ENCODE results near the gene SLC26A11. TPM values are rescaled to one million over a fixed set of nuclear protein-coding genes. Genes with fewer than 3 reads are reported as not detected.

Gene SLC26A11
- total and polyA plus RNA-seq, 7 donors, result 2.3 to 14.5 (median 9.3) TPM

DNA sequence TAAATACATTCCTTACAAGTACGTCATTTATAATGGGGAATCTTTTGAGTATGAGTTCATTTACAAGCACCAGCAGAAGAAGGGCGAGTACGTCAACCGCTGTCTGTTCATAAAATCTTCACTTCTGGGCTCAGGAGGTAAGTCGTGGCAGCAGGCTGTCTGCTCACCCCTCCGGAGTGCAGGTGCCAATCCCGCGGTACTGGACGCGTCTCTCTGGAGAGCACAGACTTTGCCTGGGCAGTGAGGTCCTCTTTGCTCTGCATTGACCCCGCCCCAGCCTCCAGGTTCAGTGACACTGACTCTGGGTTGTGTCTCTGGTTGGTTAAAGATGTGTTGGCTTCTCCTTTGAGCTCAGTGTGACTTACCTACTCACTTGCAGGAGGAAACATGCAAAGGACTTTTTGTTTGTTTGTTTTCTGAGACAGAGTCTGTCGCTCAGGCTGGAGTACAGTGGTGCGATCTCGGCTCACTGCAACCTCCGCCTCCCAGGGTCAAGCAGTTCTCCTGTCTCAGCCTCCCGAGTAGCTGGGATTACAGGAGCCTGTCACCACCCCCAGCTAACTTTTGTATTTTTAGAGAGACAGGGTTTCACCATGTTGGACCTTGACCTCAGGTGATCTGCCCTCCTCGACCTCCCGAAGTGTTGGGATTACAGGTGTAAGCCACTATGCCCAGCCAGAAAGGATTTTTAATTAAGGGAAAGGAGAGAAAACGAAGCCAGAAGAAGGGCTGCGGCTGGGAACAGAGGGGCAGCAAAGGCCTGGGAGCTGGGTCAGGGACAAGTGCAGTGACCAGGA lies 71.7 kb downstream of the SLC26A11 start:
- H3K36me3 ChIP-seq, result peaks cover 50 to 98% (median 81%) of the 10 kb centered on the region in 4 donors
- no peaks in the 10 kb centered on the region for H3K27me3 ChIP-seq
- H3K4me1 ChIP-seq, result no peaks in the 10 kb centered on the region
- H3K27ac ChIP-seq, result no peak overlapping the region
- no peaks in the 10 kb centered on the region for H3K9me3 ChIP-seq
- 95 to 96% methylated on average over 20 of the region's 20 CpGs for WGBS, 2 donors
- intact Hi-C loops (cut with DNase I), result no loop called here
- no peak for DNase-seq
- TF ChIP-seq POLR2AphosphoS5 (IDR thresholded peaks at IDR 0.05) (no peak), EP300 (IDR thresholded peaks at IDR 0.05) (no peak), POLR2A (IDR thresholded peaks at IDR 0.05) (no peak)
- TF ChIP-seq, protein P1, sequence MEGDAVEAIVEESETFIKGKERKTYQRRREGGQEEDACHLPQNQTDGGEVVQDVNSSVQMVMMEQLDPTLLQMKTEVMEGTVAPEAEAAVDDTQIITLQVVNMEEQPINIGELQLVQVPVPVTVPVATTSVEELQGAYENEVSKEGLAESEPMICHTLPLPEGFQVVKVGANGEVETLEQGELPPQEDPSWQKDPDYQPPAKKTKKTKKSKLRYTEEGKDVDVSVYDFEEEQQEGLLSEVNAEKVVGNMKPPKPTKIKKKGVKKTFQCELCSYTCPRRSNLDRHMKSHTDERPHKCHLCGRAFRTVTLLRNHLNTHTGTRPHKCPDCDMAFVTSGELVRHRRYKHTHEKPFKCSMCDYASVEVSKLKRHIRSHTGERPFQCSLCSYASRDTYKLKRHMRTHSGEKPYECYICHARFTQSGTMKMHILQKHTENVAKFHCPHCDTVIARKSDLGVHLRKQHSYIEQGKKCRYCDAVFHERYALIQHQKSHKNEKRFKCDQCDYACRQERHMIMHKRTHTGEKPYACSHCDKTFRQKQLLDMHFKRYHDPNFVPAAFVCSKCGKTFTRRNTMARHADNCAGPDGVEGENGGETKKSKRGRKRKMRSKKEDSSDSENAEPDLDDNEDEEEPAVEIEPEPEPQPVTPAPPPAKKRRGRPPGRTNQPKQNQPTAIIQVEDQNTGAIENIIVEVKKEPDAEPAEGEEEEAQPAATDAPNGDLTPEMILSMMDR (IDR thresholded peaks at IDR 0.05), result no peak
- no peak overlapping the region for H3K4me3 ChIP-seq

DNA sequence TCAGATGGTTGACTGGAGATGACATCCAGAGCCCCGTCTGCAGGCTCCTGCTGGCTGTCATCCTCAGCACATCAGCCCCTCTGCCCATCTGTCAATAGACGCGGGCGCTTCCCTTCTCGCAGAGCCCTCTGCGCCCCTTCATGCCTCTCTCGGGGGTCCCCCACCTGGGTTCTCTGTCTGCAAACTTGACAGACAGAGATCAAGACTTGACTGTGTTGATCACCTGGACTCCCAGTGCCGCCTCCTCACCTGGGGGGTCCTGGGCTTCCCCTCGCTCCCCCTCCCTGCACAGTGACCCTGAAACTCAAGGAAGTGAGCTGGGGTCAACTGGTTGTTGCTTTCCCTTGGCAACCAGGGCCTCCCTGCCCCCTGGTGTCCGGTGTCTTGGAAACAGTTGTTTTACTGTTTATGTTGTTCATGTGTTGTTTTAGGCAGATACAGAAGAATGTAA lies 72.3 kb downstream of the SLC26A11 start:
- H3K9me3 ChIP-seq, result no peaks in the 10 kb centered on the region
- H3K4me1 ChIP-seq, result no peaks in the 10 kb centered on the region
- peaks cover 53 to 100% (median 86%) of the 10 kb centered on the region in 4 donors for H3K36me3 ChIP-seq
- H3K27me3 ChIP-seq, result no peaks in the 10 kb centered on the region
- intact Hi-C loops (cut with DNase I), result no loop called here
- H3K4me3 ChIP-seq, result no peak overlapping the region
- DNase-seq, result no peak
- no peak overlapping the region for H3K27ac ChIP-seq
- TF ChIP-seq POLR2AphosphoS5 (IDR thresholded peaks at IDR 0.05) (no peak), POLR2A (IDR thresholded peaks at IDR 0.05) (no peak), EP300 (IDR thresholded peaks at IDR 0.05) (no peak)
- TF ChIP-seq, protein P1 (IDR thresholded peaks at IDR 0.05), result no peak
- 95% methylated on average over 10 of the region's 10 CpGs for WGBS, 2 donors

DNA sequence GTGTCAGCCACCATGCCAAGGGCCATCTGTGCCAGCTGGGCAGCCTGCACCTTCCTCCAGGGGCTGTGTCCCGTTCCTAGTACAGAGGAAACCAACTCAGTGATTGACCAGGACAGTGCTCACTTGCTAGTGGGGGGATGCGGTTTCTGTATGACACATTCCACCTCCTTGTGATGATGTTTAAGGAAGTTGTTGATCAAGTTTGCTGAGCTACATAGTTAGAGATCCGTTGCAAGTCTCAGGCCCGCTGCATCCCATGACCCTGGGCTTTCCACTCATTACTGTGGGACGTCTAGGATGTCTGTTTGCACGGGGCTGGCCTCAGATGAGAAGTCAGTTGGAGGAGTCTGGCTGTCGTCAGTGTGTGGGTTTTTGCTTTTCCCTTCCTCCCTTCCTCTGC lies 74.0 kb downstream of the SLC26A11 start:
- Histone ChIP-seq H3K4me1 (no peaks in the 10 kb centered on the region), H3K36me3 (peaks cover 48 to 100% (median 87%) of the 10 kb centered on the region in 4 donors), H3K9me3 (no peaks in the 10 kb centered on the region), H3K27ac (no peak overlapping the region), H3K4me3 (no peak overlapping the region), H3K27me3 (no peaks in the 10 kb centered on the region)
- 83 to 87% methylated on average over 7 of the region's 7 CpGs for WGBS, 2 donors
- TF ChIP-seq, protein P1 (IDR thresholded peaks at IDR 0.05), result no peak
- TF ChIP-seq EP300 (IDR thresholded peaks at IDR 0.05), result no peak
- TF ChIP-seq POLR2AphosphoS5 (IDR thresholded peaks at IDR 0.05), result no peak
- no peak for TF ChIP-seq POLR2A (IDR thresholded peaks at IDR 0.05)
- intact Hi-C loops (cut with DNase I), result no loop called here
- DNase-seq, result no peak

GRCh38 chr17:80294653-80295052 lies 74.4 kb downstream of the SLC26A11 start:
- TF ChIP-seq POLR2AphosphoS5 (IDR thresholded peaks at IDR 0.05) (no peak), EP300 (IDR thresholded peaks at IDR 0.05) (no peak), POLR2A (IDR thresholded peaks at IDR 0.05) (no peak)
- TF ChIP-seq, protein P1 (IDR thresholded peaks at IDR 0.05), result no peak
- WGBS, 2 donors, result 94% methylated on average over 6 of the region's 6 CpGs
- no peaks in the 10 kb centered on the region for H3K9me3 ChIP-seq
- H3K4me1 ChIP-seq, result no peaks in the 10 kb centered on the region
- H3K4me3 ChIP-seq, result no peak overlapping the region
- intact Hi-C loops (cut with DNase I), result no loop called here
- no peaks in the 10 kb centered on the region for H3K27me3 ChIP-seq
- H3K36me3 ChIP-seq, result peaks cover 52 to 100% (median 87%) of the 10 kb centered on the region in 4 donors
- H3K27ac ChIP-seq, result no peak overlapping the region
- no peak for DNase-seq
